Liver (tissue), 9 donors: ENCODE results near the gene COL23A1. TPM values are rescaled to one million over a fixed set of nuclear protein-coding genes. Genes with fewer than 3 reads are reported as not detected.

Experiments
- DNase-seq: peaks from one replicate; pipeline ENCODE4 v3.0.0-alpha.2; 2017; ENCODE audit warnings: low spot score
- H3K27ac ChIP-seq, 2 donors: one replicate each; pipeline ENCODE4 v1.7.0; 2013; ENCODE audit warnings: inconsistent platforms in 2 of 2, low read length in 2 of 2, control low read depth in 1 of 2, low read depth in 1 of 2, mild to moderate bottlenecking in 1 of 2
- H3K27me3 ChIP-seq, 4 donors: one replicate each; pipeline versions ENCODE4 v1.6.1 to v1.7.0; 2013; ENCODE audit warnings: low read length in 3 of 4, inconsistent platforms in 1 of 4, mild to moderate bottlenecking in 1 of 4, moderate library complexity in 1 of 4; ENCODE audit not compliant: control insufficient read depth in 4 of 4, insufficient read depth in 4 of 4
- H3K36me3 ChIP-seq, 4 donors: one replicate each; pipeline versions ENCODE4 v1.6.1 to v1.7.0; 2013; ENCODE audit warnings: low read length in 3 of 4, mild to moderate bottlenecking in 3 of 4, low read depth in 1 of 4, moderate library complexity in 1 of 4; ENCODE audit not compliant: control insufficient read depth in 4 of 4, insufficient read depth in 3 of 4
- H3K4me1 ChIP-seq, 4 donors: one replicate each; pipeline versions ENCODE4 v1.6.1 to v1.7.0; 2013; ENCODE audit warnings: low read length in 3 of 4, mild to moderate bottlenecking in 3 of 4, moderate library complexity in 1 of 4; ENCODE audit not compliant: control insufficient read depth in 4 of 4, insufficient read depth in 4 of 4
- H3K4me3 ChIP-seq, 3 donors: one replicate each; pipeline versions ENCODE4 v1.6.1 to v1.7.0; 2013; ENCODE audit warnings: low read length in 3 of 3, control low read depth in 1 of 3, low read depth in 1 of 3, mild to moderate bottlenecking in 1 of 3
- H3K9ac ChIP-seq, 2 donors: one replicate each; pipeline ENCODE4 v1.7.0; 2013; ENCODE audit warnings: low read length in 2 of 2, mild to moderate bottlenecking in 2 of 2, moderate library complexity in 2 of 2, control low read depth in 1 of 2, low read depth in 1 of 2
- H3K9me3 ChIP-seq, 4 donors: one replicate each; pipeline versions ENCODE4 v1.6.1 to v1.7.0; 2013; ENCODE audit warnings: low read length in 3 of 4; ENCODE audit not compliant: control insufficient read depth in 4 of 4
- EGR1 ChIP-seq, 2 donors: IDR thresholded peaks; 2 replicates each; pipeline ENCODE4 v1.6.1; 2016 to 2018; ENCODE audit warnings: antibody characterized with exemption in 2 of 2, low read depth in 2 of 2
- FOXA1 ChIP-seq: IDR thresholded peaks from 2 replicates; pipeline ENCODE4 v1.6.1; 2016; ENCODE audit warnings: antibody characterized with exemption
- GABPA ChIP-seq, 2 donors: IDR thresholded peaks in 1 of 2; conservative IDR thresholded peaks in 1 of 2; 2 replicates each; pipeline ENCODE4 v1.6.1; 2016; ENCODE audit warnings: antibody characterized with exemption in 2 of 2, mild to moderate bottlenecking in 1 of 2, moderate library complexity in 1 of 2
- HNF4A ChIP-seq, 2 donors: conservative IDR thresholded peaks; 2 replicates each; pipeline ENCODE4 v1.6.1; 2016; ENCODE audit warnings: antibody characterized with exemption in 2 of 2, mild to moderate bottlenecking in 2 of 2
- HNF4G ChIP-seq: IDR thresholded peaks from 2 replicates; pipeline ENCODE4 v1.6.1; 2016; ENCODE audit warnings: antibody characterized with exemption
- JUND ChIP-seq, 2 donors: IDR thresholded peaks; 2 replicates each; pipeline ENCODE4 v1.6.1; 2016; ENCODE audit warnings: antibody characterized with exemption in 2 of 2
- NR2F2 ChIP-seq: IDR thresholded peaks from 2 replicates; pipeline ENCODE4 v1.6.1; 2016; ENCODE audit warnings: antibody characterized with exemption
- RAD21 ChIP-seq, 2 donors: IDR thresholded peaks; 2 replicates each; pipeline ENCODE4 v1.6.1; 2016; ENCODE audit warnings: antibody characterized with exemption in 2 of 2, mild to moderate bottlenecking in 2 of 2
- RXRA ChIP-seq, 2 donors: IDR thresholded peaks; 2 replicates each; pipeline ENCODE4 v1.6.1; 2017 to 2018; ENCODE audit warnings: antibody characterized with exemption in 2 of 2, mild to moderate bottlenecking in 1 of 2
- TAF1 ChIP-seq: conservative IDR thresholded peaks from 2 replicates; pipeline ENCODE4 v1.6.1; 2016; ENCODE audit warnings: antibody characterized with exemption, mild to moderate bottlenecking
- WGBS: extraction: QIAGEN DNeasy Blood & Tissue Kit; methylation state at CpG from one replicate; pipeline ENCODE4 v1.1.7; 2013; 5-methylcytosine and 5-hydroxymethylcytosine counted together
- polyA plus RNA-seq, 2 donors: library from polyadenylated mRNA; stranded (reverse) in 1 of 2; unstranded in 1 of 2; fragments of 200-250 nt in 1 of 2; fragments of >200 nt in 1 of 2; fragmentation: Nextera tagmentation in 1 of 2; extraction: Ambion mirVana in 1 of 2; gene quantifications; one replicate each; pipeline versions ENCODE4 v1.2.1 to v1.2.3, GENCODE V29; 2013 to 2015
- total RNA-seq, 2 donors: library from RNA; depleted of rRNA; stranded (reverse); fragments of >200 nt; gene quantifications; one replicate each; pipeline ENCODE4 v1.2.3, GENCODE V29; 2014
- TF ChIP-seq, protein P1 (sequence below): fragments of 150-350 bp; IDR thresholded peaks from 2 replicates; pipeline ENCODE4 v1.5.1; 2017; ENCODE audit warnings: improper control_type of control experiment, low read depth, low read length; ENCODE audit not compliant: missing input control
- TF ChIP-seq, protein P2 (sequence below): IDR thresholded peaks from 2 replicates; pipeline ENCODE4 v1.6.1; 2016; ENCODE audit warnings: antibody characterized with exemption
- TF ChIP-seq, protein P3 (sequence below): IDR thresholded peaks from 2 replicates; pipeline ENCODE4 v1.6.1; 2016; ENCODE audit warnings: antibody characterized with exemption
- TF ChIP-seq, protein P4 (sequence below): IDR thresholded peaks from 2 replicates; pipeline ENCODE4 v1.6.1; 2016; ENCODE audit warnings: antibody characterized with exemption
- donor health status: healthy.
- donor health status: healthy.
- donor health status: healthy.
- donor health status: healthy.
- donor health status: healthy.

The COL23A1 gene
- total and polyA plus RNA-seq, 4 donors = 0.08 to 1.4 (median 0.27) TPM

- 86% methylated on average over 26 of the region's 26 CpGs for WGBS
- Histone ChIP-seq H3K27me3 (no peaks in the 10 kb centered on the region), H3K9ac (no peak overlapping the region), H3K27ac (no peak overlapping the region), H3K36me3 (no peaks in the 10 kb centered on the region), H3K9me3 (no peaks in the 10 kb centered on the region), H3K4me3 (no peak overlapping the region), H3K4me1 (no peaks in the 10 kb centered on the region)
- TF ChIP-seq EGR1 (IDR thresholded peaks at IDR 0.05; ENCODE audit: low read depth in 2 of 2) (no peak), JUND (IDR thresholded peaks at IDR 0.05) (no peak), NR2F2 (no peak)
- TF ChIP-seq, protein P1, sequence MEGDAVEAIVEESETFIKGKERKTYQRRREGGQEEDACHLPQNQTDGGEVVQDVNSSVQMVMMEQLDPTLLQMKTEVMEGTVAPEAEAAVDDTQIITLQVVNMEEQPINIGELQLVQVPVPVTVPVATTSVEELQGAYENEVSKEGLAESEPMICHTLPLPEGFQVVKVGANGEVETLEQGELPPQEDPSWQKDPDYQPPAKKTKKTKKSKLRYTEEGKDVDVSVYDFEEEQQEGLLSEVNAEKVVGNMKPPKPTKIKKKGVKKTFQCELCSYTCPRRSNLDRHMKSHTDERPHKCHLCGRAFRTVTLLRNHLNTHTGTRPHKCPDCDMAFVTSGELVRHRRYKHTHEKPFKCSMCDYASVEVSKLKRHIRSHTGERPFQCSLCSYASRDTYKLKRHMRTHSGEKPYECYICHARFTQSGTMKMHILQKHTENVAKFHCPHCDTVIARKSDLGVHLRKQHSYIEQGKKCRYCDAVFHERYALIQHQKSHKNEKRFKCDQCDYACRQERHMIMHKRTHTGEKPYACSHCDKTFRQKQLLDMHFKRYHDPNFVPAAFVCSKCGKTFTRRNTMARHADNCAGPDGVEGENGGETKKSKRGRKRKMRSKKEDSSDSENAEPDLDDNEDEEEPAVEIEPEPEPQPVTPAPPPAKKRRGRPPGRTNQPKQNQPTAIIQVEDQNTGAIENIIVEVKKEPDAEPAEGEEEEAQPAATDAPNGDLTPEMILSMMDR = no peak
- no peak for DNase-seq
These were observed 53.4 kb downstream of the COL23A1 start for GRCh38 chr5:178536541-178537466.

GRCh38 chr5:178535299-178536175 is 54.7 kb downstream of the COL23A1 start:
- whole genome bisulfite sequencing = 82% methylated on average over 20 of the region's 20 CpGs
- DNase-seq = peak; percentile 57
- Histone ChIP-seq H3K9me3 (no peaks in the 10 kb centered on the region), H3K36me3 (no peaks in the 10 kb centered on the region), H3K27me3 (no peaks in the 10 kb centered on the region), H3K4me3 (no peak overlapping the region), H3K27ac (no peak overlapping the region), H3K4me1 (no peaks in the 10 kb centered on the region), H3K9ac (no peak overlapping the region)
- TF ChIP-seq, protein P2, sequence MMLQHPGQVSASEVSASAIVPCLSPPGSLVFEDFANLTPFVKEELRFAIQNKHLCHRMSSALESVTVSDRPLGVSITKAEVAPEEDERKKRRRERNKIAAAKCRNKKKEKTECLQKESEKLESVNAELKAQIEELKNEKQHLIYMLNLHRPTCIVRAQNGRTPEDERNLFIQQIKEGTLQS = no peak
- no peak for TF ChIP-seq EGR1 (IDR thresholded peaks at IDR 0.05; ENCODE audit: low read depth in 2 of 2)
- TF ChIP-seq, protein P1 = no peak
- TF ChIP-seq, protein P3, sequence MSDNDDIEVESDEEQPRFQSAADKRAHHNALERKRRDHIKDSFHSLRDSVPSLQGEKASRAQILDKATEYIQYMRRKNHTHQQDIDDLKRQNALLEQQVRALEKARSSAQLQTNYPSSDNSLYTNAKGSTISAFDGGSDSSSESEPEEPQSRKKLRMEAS = no peak
- no peak for TF ChIP-seq RXRA (IDR thresholded peaks at IDR 0.05)
- no peak for TF ChIP-seq RAD21 (IDR thresholded peaks at IDR 0.05)
- no peak for TF ChIP-seq HNF4G
- TF ChIP-seq GABPA (IDR thresholded peaks at IDR 0.05 in 1 of 2, conservative IDR thresholded peaks at IDR 0.05 in 1 of 2) = no peak
- no peak for TF ChIP-seq NR2F2
- TF ChIP-seq TAF1 = no peak
- TF ChIP-seq HNF4A (conservative IDR thresholded peaks at IDR 0.05) = no peak
- no peak for TF ChIP-seq FOXA1
- TF ChIP-seq, protein P4, sequence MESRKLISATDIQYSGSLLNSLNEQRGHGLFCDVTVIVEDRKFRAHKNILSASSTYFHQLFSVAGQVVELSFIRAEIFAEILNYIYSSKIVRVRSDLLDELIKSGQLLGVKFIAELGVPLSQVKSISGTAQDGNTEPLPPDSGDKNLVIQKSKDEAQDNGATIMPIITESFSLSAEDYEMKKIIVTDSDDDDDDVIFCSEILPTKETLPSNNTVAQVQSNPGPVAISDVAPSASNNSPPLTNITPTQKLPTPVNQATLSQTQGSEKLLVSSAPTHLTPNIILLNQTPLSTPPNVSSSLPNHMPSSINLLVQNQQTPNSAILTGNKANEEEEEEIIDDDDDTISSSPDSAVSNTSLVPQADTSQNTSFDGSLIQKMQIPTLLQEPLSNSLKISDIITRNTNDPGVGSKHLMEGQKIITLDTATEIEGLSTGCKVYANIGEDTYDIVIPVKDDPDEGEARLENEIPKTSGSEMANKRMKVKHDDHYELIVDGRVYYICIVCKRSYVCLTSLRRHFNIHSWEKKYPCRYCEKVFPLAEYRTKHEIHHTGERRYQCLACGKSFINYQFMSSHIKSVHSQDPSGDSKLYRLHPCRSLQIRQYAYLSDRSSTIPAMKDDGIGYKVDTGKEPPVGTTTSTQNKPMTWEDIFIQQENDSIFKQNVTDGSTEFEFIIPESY = no peak
